SKM-1 treated with dmso at 0.1 percent for 144 hours (cell line): Measurements from ENCODE around the gene CCNI.
A peak's percentile ranks its signal among the peaks of the same experiment; 100 is the strongest.
"Not testable (repeated sequence)": the region's sequence is repeated elsewhere in the genome, so short reads cannot be mapped to it uniquely, and the experiment has no call there.

Experiments
- DNase-seq: peaks from one replicate; lab custom pipeline; 2025; ENCODE audit not compliant: unreplicated experiment; lab: John Stamatoyannopoulos, UW

CCNI gene

GRCh38 chr4:77040854-77041725 lies 34.7 kb downstream of the CCNI start:
- DNase-seq = peak; percentile 35

DNA sequence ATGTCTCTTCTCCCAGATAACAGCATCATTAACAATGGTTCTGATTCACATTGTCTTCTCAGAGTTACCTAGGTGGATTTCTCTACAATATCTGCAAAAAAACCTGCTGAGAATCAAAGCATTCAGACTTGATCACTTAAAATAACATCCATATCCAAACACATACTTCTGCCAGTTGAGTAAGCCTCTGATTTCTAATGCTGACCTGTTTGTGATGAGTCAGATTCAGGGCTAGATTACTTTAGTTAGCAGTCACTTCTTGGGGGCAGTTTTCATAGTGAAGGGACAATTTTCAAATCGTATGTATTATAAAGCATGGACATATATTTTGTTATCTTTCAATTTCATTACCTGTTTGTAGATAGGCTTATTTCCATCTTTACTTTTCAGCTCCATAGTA lies 35.5 kb downstream of the CCNI start:
- no peak for DNase-seq

DNA sequence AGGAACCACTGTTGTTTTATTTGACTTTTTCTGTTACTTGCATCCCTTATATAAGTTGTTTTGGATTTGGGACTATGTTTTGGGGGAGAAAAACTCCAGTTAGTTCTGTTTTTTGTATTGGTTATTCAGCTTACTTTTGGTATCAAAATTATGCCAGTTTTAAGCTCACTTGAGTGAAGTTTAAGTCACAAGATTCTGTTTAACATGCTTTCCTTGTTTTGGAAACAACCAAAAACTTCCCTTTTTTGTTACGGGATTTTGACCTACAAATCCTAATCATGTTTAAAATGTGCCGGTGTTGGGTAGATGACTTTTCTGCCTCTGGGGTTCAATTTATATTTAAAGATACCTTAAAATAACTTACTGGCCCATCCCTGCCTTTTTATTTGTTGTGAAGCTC lies 36.0 kb downstream of the CCNI start:
- no peak for DNase-seq

- DNase-seq = no peak
Observed at GRCh38 chr4:77037736-77038135, 38.1 kb downstream of the CCNI start.

DNA sequence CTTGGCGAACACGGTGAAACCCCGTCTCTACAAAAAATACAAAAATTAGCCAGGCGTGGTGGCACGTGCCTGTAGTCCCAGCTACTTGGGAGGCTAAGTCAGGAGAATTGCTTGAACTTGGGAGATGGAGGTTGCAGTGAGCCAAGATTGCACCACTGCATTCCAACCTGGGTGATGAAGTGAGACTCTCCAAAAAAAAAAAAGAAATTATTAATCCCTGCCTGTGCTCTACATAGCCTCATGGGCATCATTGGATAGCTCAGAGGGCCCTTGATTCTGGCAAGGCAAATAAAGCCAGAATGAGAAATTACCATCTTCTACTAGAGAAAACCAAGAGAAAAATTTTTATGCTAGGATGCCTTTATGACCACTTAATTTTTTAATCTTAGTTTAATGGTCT lies 38.6 kb downstream of the CCNI start:
- not testable (repeated sequence) for DNase-seq

- no peak for DNase-seq
Observed at GRCh38 chr4:77036206-77036605, 39.6 kb downstream of the CCNI start.

DNA sequence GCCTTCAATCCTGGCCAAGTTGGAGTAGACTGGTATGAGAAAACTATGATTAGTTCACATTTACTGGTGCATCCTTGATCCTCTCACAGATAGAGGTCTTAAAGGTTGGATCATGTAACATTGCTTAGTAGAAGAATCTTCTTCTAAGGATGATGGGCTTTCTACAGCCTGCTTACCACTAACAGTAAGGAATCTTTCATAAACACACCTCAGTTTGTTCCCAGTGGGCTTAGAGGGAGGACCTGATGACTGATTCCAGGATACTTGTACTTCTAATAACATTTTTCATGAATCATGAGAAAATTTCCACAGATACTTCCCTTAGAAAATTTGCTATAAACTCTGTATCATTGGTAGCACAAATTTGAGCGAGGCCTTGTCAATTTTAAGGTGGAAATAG lies 40.6 kb downstream of the CCNI start:
- no peak for DNase-seq

- no peak for DNase-seq
Observed at GRCh38 chr4:77031544-77031943, 44.2 kb downstream of the CCNI start.

DNA sequence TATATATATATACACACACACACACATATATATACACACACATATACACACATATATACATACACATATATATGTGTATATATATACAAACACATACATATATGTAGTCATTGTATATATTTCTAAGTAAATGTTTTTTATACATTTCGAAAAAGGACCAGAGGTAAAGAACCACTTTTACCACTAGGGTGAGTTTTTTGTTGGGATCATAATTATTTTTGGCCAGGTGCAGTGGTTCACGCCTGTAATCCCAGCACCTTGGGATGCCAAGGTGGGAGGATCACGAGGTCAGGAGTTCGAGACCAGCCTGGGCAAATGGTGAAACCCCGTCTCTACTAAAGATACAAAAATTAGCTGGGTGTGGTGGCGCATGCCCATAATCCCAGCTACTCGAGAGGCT lies 46.0 kb downstream of the CCNI start:
- not testable (repeated sequence) for DNase-seq

DNA sequence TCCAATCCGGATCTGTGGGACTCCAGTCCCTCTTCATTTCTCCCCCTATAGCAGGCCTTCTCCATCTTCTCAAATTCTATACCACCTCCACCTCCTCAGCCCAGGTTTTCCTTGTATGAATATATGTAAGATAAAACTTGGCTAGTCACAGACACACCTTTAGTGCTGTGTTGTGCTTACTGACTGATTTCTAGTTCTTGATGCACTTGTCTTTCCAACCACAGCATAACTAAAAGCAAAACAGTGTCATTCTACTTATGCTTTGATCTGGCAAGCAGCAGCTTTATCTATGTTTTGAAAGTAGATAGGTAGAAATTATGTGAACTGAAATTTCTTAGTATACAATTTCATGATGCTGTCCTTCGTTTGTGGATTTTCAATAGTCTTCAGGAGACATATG lies 47.5 kb downstream of the CCNI start:
- DNase-seq = no peak

DNA sequence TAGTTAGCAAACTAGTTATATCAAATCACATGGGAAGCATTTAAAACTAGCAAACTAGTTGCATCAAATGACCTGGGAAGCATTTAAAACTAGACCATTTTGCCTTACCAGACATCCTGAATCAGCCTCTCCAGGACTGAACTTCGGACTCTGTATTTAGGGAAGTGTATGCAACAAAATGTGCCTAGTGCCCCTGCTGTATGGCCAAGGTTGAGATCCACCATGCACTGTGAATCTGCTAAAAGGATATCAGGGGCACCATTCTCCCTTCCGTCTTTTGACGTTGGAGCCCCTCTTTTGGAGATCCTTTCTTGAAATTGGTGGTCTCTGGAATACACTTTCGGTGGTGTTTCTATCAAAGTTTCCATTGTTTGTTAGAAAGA lies 49.5 kb downstream of the CCNI start:
- no peak for DNase-seq

GRCh38 chr4:77025643-77026321 lies 50.0 kb downstream of the CCNI start:
- DNase-seq = no peak

GRCh38 chr4:77023920-77024319 lies 51.9 kb downstream of the CCNI start:
- no peak for DNase-seq

GRCh38 chr4:77022560-77023179 lies 53.1 kb downstream of the CCNI start:
- no peak for DNase-seq

- DNase-seq = peak; percentile 49
Observed at GRCh38 chr4:77021614-77022089, 54.1 kb downstream of the CCNI start.

DNA sequence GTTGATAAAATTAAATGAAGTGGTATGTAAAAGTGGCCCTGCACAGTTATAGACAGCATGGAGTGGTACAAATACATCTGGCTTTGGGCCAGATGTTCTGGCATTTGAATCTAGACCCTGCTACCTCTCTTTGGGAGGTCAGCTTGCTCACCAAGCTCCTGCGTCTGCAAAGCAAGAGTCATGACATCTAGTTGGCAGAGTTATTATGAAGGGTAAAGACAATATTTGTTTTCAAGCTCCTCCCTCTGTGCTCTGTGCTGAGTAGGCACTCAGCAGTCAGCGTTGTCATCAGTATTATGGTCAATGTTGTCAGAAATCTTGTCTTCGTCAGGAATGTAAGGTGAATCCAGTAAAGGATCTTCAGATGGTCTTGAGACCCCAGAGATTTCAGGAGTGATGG lies 55.8 kb downstream of the CCNI start:
- no peak for DNase-seq

- DNase-seq = no peak
Observed at GRCh38 chr4:77015390-77015789, 60.4 kb downstream of the CCNI start.

GRCh38 chr4:77014256-77014655 lies 61.5 kb downstream of the CCNI start:
- DNase-seq = peak; percentile 10

DNA sequence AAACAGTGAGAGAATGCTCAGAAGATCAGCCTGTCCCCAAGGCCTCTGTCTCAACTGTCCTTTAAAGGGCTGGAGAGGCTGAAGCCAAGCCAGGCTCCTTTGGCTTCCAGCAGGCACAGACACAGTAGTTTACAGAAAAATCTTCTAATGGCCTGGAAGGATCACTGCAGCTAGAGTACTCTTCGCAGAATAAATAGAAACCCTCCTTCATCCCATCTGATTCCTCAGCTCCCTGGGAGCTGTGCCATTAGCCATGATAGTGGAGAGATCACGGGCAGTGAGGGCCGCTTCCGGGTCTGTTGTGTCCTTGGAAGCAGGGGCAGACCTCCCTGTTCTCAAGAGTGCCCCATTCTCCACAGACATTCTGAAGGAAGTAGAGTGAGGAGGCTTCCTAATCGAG lies 63.1 kb downstream of the CCNI start:
- DNase-seq = no peak

GRCh38 chr4:77010841-77011354 lies 64.9 kb downstream of the CCNI start:
- DNase-seq = no peak

DNA sequence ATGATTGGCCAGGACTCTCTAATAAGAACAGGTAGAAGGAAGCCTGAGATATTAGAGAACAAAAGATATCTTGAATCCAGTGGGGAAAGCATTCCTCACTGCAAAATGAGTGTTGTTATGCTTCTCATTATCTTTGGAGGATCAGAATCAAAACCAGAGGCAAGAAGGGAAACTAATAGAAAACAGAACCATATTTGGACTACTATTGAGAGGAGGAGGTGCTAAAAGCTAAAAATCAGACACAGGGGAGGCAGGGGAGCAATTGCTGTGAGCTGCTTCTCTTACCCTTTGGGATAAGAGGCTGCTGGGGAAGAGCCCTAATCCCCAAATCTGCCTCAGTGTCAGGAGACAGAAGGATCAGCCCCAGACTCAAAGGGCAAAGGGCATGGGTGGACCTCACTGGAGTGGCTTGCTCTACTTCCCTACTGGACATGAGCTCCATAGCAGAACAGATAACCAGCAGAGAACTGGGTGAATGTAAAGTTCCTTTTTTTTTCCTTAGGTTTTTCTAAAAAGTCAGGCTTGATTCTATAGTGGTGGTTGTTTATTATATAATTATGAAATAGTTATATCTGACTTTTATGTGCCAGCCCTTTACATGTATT lies 66.2 kb downstream of the CCNI start:
- DNase-seq = no peak
